Measurements from ENCODE around the gene CAPN12. TPM values are rescaled to one million over a fixed set of nuclear protein-coding genes. Genes with fewer than 3 reads are reported as not detected.

Gene CAPN12
- total RNA-seq, 2 donors from 2014 or later, result 8.3 to 15.2 TPM

- Mint-ChIP-seq H3K4me3 (no peak overlapping the region), H3K36me3 (ENCODE audit: insufficient read depth in 2 of 2) (no peaks in the 10 kb centered on the region), H3K4me1 (ENCODE audit: low read depth) (peaks cover 10% of the 10 kb centered on the region), H3K27me3 (ENCODE audit: low read depth) (no peaks in the 10 kb centered on the region), H3K9me3 (no peaks in the 10 kb centered on the region), H3K27ac (no peak overlapping the region)
- DNase-seq (no peak), ATAC-seq (replicated peaks in 1 of 2) (no peak)
Measured at GRCh38 chr19:38723990-38724854, 20.1 kb downstream of the CAPN12 start.

DNA sequence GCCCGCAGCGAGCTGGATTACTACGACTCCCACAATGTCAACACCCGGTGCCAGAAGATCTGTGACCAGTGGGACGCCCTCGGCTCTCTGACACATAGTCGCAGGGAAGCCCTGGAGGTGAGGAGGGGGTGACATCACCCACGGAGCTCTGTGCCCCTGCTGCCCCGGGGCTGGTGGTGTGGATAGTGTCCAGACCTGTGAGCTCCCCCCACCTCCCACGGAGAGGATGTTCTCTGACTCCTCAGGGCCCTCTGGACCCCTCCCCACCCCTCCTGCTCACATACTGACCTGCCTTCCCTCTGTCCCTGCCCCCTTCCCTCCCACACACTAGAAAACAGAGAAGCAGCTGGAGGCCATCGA is 20.7 kb downstream of the CAPN12 start:
- Mint-ChIP-seq H3K4me3 (no peak overlapping the region), H3K9me3 (no peaks in the 10 kb centered on the region), H3K27ac (no peak overlapping the region), H3K36me3 (ENCODE audit: insufficient read depth in 2 of 2) (no peaks in the 10 kb centered on the region), H3K4me1 (ENCODE audit: low read depth) (peaks cover 10% of the 10 kb centered on the region), H3K27me3 (ENCODE audit: low read depth) (no peaks in the 10 kb centered on the region)
- ATAC-seq (replicated peaks in 1 of 2), result no peak
- no peak for DNase-seq

GRCh38 chr19:38722947-38723605 is 21.2 kb downstream of the CAPN12 start:
- ATAC-seq (replicated peaks in 1 of 2) (no peak), DNase-seq (no peak)
- no peaks in the 10 kb centered on the region for H3K36me3 Mint-ChIP-seq (ENCODE audit: insufficient read depth in 2 of 2)
- no peak overlapping the region for H3K27ac Mint-ChIP-seq
- peaks cover 10% of the 10 kb centered on the region for H3K4me1 Mint-ChIP-seq (ENCODE audit: low read depth)
- no peaks in the 10 kb centered on the region for H3K9me3 Mint-ChIP-seq
- H3K4me3 Mint-ChIP-seq, result no peak overlapping the region
- H3K27me3 Mint-ChIP-seq (ENCODE audit: low read depth), result no peaks in the 10 kb centered on the region

DNA sequence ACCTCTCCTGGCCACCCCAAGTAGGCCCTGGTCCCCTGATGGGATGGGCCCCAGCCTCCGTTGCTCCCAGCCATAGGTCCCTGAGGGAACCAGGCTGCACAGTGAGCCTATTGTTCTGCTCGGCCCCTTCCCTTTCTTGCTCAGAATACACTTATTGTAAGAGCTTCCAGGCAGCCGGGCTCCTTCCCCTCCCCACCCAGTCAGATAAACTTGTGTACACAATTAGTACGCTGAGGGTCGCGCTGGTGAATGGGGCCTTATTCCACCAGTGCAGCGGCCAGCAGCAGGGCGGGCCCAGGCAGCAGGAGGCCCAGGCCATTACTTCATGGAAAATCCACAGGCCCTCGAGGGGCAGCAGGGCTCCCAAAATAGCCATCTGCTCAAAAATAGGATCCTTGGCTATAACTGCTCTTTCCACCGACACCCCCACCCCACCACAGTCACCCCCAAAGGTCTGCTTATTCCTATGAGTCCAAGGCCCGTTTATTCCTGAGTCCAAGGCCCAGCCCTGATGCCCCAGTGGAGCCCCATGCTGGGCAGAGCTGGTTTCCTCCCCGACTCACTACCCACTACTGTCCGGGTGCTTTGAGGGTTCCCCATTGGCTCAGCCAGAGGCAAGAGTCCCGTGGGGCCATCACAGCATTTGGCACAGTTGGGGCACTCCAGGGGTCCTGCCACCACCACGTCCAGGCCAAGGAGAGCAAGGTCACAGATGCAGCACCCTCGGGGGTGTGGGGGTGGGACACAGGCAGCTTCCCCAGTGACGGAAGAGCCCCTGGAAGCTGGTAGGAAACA is 22.1 kb downstream of the CAPN12 start:
- ATAC-seq (replicated peaks in 1 of 2) (no peak), DNase-seq (no peak)
- H3K27me3 Mint-ChIP-seq (ENCODE audit: low read depth), result no peaks in the 10 kb centered on the region
- no peaks in the 10 kb centered on the region for H3K9me3 Mint-ChIP-seq
- no peak overlapping the region for H3K4me3 Mint-ChIP-seq
- no peaks in the 10 kb centered on the region for H3K36me3 Mint-ChIP-seq (ENCODE audit: insufficient read depth in 2 of 2)
- peaks cover 10% of the 10 kb centered on the region for H3K4me1 Mint-ChIP-seq (ENCODE audit: low read depth)
- H3K27ac Mint-ChIP-seq, result no peak overlapping the region

- Mint-ChIP-seq H3K9me3 (no peaks in the 10 kb centered on the region), H3K4me1 (ENCODE audit: low read depth) (peaks cover 5% of the 10 kb centered on the region), H3K27ac (no peak overlapping the region), H3K36me3 (ENCODE audit: insufficient read depth in 2 of 2) (peaks cover 0 to 2% of the 10 kb centered on the region in 2 donors), H3K27me3 (ENCODE audit: low read depth) (no peaks in the 10 kb centered on the region), H3K4me3 (no peak overlapping the region)
- ATAC-seq (replicated peaks in 1 of 2), result no peak
- DNase-seq, result no peak
Measured at GRCh38 chr19:38721496-38721895, 22.8 kb downstream of the CAPN12 start.

GRCh38 chr19:38720559-38721236 is 23.6 kb downstream of the CAPN12 start:
- ATAC-seq (replicated peaks in 1 of 2) (no peak), DNase-seq (no peak)
- Mint-ChIP-seq H3K4me3 (no peak overlapping the region), H3K36me3 (ENCODE audit: insufficient read depth in 2 of 2) (peaks cover 0 to 2% of the 10 kb centered on the region in 2 donors), H3K27ac (no peak overlapping the region), H3K9me3 (no peaks in the 10 kb centered on the region), H3K27me3 (ENCODE audit: low read depth) (no peaks in the 10 kb centered on the region), H3K4me1 (ENCODE audit: low read depth) (no peaks in the 10 kb centered on the region)

DNA sequence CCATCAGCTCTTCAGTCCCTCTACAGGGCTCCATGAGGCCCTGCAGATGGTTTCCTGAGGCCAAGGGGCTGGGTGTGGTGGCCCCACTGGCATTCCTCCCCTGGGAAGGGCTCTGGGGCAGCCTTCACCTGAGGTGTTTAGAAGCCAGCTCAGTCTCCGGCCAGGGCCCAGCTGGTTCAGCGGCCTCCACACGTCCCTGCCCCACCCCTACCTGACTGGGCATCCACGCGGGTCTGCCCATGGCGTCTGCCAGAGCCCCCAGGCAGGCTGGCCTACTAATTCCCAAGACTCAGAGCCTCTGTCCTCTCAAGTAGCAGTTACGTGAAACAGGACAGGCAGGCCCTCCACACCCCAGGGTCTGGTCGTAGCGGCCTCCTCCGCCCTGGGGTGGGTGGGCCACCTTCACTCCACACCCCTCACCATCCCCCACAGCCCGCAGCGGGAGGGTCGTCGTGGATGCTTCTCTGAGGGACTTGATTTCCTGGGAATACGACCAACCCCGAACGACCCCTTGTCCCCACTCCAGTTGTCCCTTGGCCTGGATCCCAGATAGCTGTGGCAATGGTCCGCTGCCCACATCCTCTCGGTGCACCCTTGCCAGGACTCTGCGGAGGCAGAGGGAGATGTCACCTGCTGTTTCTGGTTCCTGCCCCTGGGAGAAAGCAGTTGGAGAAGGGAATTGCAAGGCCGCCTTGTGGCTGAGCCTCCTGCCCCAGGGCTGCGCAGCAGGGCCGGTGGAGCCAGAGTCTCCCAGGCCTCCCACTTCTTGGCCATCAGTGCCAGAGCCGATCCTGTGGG is 24.3 kb downstream of the CAPN12 start:
- Mint-ChIP-seq H3K36me3 (ENCODE audit: insufficient read depth in 2 of 2) (peaks cover 0 to 2% of the 10 kb centered on the region in 2 donors), H3K9me3 (no peaks in the 10 kb centered on the region), H3K27me3 (ENCODE audit: low read depth) (no peaks in the 10 kb centered on the region), H3K27ac (no peak overlapping the region), H3K4me1 (ENCODE audit: low read depth) (no peaks in the 10 kb centered on the region), H3K4me3 (no peak overlapping the region)
- ATAC-seq (replicated peaks in 1 of 2) (no peak), DNase-seq (no peak)

DNA sequence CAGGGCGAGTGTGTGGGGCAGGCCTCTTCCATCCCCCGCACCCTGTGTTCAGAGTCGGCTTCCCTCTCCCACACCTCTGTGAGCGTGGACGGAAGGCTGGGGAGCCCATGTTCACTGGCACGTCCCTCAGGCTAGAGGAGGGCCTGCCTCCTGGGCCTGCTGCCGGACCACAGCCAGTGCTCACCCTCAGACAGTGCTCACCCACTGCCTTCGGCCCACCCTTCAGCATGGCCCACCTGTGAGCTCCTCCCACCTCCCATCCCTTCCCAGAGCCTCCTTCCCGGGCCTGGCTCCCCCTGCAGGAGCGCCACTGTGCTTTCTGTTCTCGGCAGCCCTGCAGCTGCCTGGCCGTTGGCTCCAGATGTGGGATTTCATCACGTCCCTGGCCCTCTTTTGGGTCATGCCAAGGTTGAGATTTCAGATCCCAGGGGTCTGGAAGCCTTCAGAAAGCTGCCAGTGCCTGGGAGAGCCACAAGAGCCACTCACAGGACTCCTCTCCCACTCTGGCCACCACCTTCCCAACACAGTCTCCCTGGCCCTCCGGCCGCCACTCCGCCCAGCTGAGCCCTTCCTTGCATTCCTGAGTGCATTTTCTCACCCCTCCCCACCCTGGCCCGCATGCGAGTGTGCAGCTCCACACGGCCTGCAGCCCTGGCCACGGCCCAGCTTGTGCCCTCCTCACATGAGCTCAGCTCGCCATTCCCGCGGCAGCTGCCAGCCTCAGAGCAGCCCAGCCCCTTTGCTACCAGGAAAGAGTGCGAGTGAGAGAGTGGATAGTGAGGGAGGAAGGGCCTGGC is 25.3 kb downstream of the CAPN12 start:
- DNase-seq (no peak), ATAC-seq (replicated peaks in 1 of 2) (peak in 1 of 2 donors; percentile 3)
- Mint-ChIP-seq H3K9me3 (no peaks in the 10 kb centered on the region), H3K36me3 (ENCODE audit: insufficient read depth in 2 of 2) (peaks cover 0 to 2% of the 10 kb centered on the region in 2 donors), H3K4me3 (no peak overlapping the region), H3K27me3 (ENCODE audit: low read depth) (no peaks in the 10 kb centered on the region), H3K4me1 (ENCODE audit: low read depth) (no peaks in the 10 kb centered on the region), H3K27ac (no peak overlapping the region)

DNA sequence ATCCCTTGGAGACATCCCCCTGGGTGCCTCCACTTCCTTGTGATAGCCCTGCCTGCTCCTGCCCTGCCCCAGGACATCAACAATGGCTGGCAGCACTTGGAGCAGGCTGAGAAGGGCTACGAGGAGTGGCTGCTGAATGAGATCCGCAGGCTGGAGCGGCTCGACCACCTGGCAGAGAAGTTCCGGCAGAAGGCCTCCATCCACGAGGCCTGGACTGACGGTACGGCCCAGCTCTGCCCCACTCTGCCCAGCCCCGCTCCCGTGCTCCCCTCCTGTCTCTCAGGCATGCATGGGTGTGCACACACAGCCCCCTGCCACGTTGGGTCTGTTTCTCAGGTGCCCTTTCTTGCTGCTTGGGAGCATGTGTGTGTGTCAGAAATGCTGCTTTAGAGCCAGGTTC is 26.4 kb downstream of the CAPN12 start:
- Mint-ChIP-seq H3K27ac (no peak overlapping the region), H3K9me3 (no peaks in the 10 kb centered on the region), H3K4me1 (ENCODE audit: low read depth) (no peaks in the 10 kb centered on the region), H3K36me3 (ENCODE audit: insufficient read depth in 2 of 2) (peaks cover 0 to 2% of the 10 kb centered on the region in 2 donors), H3K27me3 (ENCODE audit: low read depth) (no peaks in the 10 kb centered on the region), H3K4me3 (no peak overlapping the region)
- ATAC-seq (replicated peaks in 1 of 2) (no peak), DNase-seq (no peak)

DNA sequence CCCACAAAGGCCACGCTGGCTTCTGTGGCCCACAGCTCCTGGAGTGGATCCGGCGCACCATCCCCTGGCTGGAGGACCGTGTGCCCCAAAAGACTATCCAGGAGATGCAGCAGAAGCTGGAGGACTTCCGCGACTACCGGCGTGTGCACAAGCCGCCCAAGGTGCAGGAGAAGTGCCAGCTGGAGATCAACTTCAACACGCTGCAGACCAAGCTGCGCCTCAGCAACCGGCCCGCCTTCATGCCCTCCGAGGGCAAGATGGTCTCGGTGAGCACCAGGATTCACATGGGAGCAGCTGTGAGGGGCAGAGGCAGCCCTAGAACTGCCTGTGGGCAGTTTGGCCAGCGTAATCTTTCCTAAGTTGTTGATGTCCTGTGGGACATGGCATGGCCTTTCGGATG is 27.2 kb downstream of the CAPN12 start:
- Mint-ChIP-seq H3K27ac (no peak overlapping the region), H3K9me3 (no peaks in the 10 kb centered on the region), H3K4me1 (ENCODE audit: low read depth) (no peaks in the 10 kb centered on the region), H3K36me3 (ENCODE audit: insufficient read depth in 2 of 2) (peaks cover 0 to 2% of the 10 kb centered on the region in 2 donors), H3K4me3 (no peak overlapping the region), H3K27me3 (ENCODE audit: low read depth) (no peaks in the 10 kb centered on the region)
- no peak for DNase-seq
- no peak for ATAC-seq (replicated peaks in 1 of 2)

GRCh38 chr19:38715555-38715954 is 28.7 kb downstream of the CAPN12 start:
- no peak overlapping the region for H3K4me3 Mint-ChIP-seq
- no peak for ATAC-seq (replicated peaks in 1 of 2)
- peaks cover 2 to 6% of the 10 kb centered on the region in 2 donors for H3K36me3 Mint-ChIP-seq (ENCODE audit: insufficient read depth in 2 of 2)
- H3K9me3 Mint-ChIP-seq, result no peaks in the 10 kb centered on the region
- no peaks in the 10 kb centered on the region for H3K4me1 Mint-ChIP-seq (ENCODE audit: low read depth)
- H3K27me3 Mint-ChIP-seq (ENCODE audit: low read depth), result no peaks in the 10 kb centered on the region
- DNase-seq, result no peak
- no peak overlapping the region for H3K27ac Mint-ChIP-seq
